ENCODE measurements around the gene MEP1A. TPM values are rescaled to one million over a fixed set of nuclear protein-coding genes. Genes with fewer than 3 reads are reported as not detected.

MEP1A gene
- total and polyA plus RNA-seq, 2 of the 13 experiments (the other 11 are each of a cell fraction or from before 2014, with no cell fraction given): 0.24 to 0.83 TPM

DNA sequence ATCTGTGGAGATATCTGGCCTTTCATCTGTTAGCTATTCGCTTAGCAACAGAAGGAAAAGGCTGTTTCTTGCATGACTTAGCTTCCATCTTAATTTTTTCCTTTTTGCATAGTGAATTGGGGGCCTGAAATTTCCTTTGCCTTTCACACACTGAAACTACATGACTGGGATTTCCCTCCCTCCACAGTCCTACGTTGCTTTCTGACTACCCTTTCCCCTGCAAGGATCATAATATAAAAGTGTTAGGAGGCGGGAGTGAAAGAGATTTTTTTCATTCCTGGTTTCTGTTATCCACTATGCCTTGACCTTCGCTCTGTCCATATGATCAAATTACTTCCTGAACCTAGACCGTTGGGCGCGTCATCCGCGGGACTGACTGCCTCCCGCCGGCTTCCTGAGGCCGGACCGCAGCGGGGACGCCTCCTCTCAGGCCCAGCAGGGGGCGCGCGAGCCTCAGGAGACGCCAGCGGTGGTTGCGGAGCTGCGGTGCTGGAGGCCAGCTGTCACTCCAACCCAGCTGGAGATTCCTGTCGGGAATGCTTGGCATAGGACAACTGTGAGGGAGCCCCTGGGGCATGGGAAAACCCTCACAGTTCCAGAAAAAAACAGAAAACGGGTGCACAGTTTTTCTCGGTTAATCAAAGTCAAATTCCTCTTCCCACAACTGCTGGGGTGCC, 55.6 kb downstream of the MEP1A start (continued):
- TF ChIP-seq SMARCE1 (IDR thresholded peaks at IDR 0.05; ENCODE audit: borderline replicate concordance): no peak
- TF ChIP-seq HMG20B (CRISPR knock-in tag; conservative IDR thresholded peaks at IDR 0.05): no peak
- TF ChIP-seq, protein P1, sequence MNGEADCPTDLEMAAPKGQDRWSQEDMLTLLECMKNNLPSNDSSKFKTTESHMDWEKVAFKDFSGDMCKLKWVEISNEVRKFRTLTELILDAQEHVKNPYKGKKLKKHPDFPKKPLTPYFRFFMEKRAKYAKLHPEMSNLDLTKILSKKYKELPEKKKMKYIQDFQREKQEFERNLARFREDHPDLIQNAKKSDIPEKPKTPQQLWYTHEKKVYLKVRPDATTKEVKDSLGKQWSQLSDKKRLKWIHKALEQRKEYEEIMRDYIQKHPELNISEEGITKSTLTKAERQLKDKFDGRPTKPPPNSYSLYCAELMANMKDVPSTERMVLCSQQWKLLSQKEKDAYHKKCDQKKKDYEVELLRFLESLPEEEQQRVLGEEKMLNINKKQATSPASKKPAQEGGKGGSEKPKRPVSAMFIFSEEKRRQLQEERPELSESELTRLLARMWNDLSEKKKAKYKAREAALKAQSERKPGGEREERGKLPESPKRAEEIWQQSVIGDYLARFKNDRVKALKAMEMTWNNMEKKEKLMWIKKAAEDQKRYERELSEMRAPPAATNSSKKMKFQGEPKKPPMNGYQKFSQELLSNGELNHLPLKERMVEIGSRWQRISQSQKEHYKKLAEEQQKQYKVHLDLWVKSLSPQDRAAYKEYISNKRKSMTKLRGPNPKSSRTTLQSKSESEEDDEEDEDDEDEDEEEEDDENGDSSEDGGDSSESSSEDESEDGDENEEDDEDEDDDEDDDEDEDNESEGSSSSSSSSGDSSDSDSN (CRISPR knock-in tag; IDR thresholded peaks at IDR 0.05): peak; percentile 65
- TF ChIP-seq, protein P2, sequence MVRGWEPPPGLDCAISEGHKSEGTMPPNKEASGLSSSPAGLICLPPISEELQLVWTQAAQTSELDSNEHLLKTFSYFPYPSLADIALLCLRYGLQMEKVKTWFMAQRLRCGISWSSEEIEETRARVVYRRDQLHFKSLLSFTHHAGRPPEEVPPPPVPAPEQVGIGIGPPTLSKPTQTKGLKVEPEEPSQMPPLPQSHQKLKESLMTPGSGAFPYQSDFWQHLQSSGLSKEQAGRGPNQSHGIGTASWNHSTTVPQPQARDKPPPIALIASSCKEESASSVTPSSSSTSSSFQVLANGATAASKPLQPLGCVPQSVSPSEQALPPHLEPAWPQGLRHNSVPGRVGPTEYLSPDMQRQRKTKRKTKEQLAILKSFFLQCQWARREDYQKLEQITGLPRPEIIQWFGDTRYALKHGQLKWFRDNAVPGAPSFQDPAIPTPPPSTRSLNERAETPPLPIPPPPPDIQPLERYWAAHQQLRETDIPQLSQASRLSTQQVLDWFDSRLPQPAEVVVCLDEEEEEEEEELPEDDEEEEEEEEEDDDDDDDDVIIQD (CRISPR knock-in tag; IDR thresholded peaks at IDR 0.05; ENCODE audit: low read depth): peak; percentile 66
- TF ChIP-seq SOX6 (IDR thresholded peaks at IDR 0.05): no peak
- TF ChIP-seq SOX6 (CRISPR knock-in tag; IDR thresholded peaks at IDR 0.05): no peak
- TF ChIP-seq TP53 (CRISPR knock-in tag; conservative IDR thresholded peaks at IDR 0.05): no peak
- no peak for TF ChIP-seq KDM1A (CRISPR knock-in tag; IDR thresholded peaks at IDR 0.05)
- TF ChIP-seq, protein P3, sequence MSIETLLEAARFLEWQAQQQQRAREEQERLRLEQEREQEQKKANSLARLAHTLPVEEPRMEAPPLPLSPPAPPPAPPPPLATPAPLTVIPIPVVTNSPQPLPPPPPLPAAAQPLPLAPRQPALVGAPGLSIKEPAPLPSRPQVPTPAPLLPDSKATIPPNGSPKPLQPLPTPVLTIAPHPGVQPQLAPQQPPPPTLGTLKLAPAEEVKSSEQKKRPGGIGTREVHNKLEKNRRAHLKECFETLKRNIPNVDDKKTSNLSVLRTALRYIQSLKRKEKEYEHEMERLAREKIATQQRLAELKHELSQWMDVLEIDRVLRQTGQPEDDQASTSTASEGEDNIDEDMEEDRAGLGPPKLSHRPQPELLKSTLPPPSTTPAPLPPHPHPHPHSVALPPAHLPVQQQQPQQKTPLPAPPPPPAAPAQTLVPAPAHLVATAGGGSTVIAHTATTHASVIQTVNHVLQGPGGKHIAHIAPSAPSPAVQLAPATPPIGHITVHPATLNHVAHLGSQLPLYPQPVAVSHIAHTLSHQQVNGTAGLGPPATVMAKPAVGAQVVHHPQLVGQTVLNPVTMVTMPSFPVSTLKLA (IDR thresholded peaks at IDR 0.05): no peak
- TF ChIP-seq ZNF782 (CRISPR knock-in tag; IDR thresholded peaks at IDR 0.05; ENCODE audit: borderline replicate concordance): peak; percentile 91; the same call in 1 of the 2 replicates
- TF ChIP-seq ZNF773 (CRISPR knock-in tag; IDR thresholded peaks at IDR 0.05; ENCODE audit: borderline replicate concordance): no peak
- TF ChIP-seq PHF20 (CRISPR knock-in tag; IDR thresholded peaks at IDR 0.05): no peak
- no peak for TF ChIP-seq ZNF251 (CRISPR knock-in tag; IDR thresholded peaks at IDR 0.05)
- peak; percentile 50; the same call in 1 of the 2 replicates for TF ChIP-seq MXD3 (CRISPR knock-in tag; IDR thresholded peaks at IDR 0.05)
- no peak for TF ChIP-seq NFIB (CRISPR knock-in tag; IDR thresholded peaks at IDR 0.05; ENCODE audit: borderline replicate concordance)
- peak; percentile 88 for TF ChIP-seq ZNF501 (CRISPR knock-in tag; IDR thresholded peaks at IDR 0.05)
- no peak for TF ChIP-seq BRCA1 (CRISPR knock-in tag; IDR thresholded peaks at IDR 0.05)
- no peak for TF ChIP-seq ADNP (CRISPR knock-in tag; IDR thresholded peaks at IDR 0.05)
- peak; percentile 81 for TF ChIP-seq POGK (CRISPR knock-in tag; conservative IDR thresholded peaks at IDR 0.05)
- TF ChIP-seq HDAC2 (CRISPR knock-in tag; IDR thresholded peaks at IDR 0.05): no peak; the same call in none of the 2 replicates
- no peak for TF ChIP-seq ZNF878 (CRISPR knock-in tag; IDR thresholded peaks at IDR 0.05)
- TF ChIP-seq HNRNPL (IDR thresholded peaks at IDR 0.05; ENCODE audit: low read depth, low read length): no peak
- TF ChIP-seq, protein P4, sequence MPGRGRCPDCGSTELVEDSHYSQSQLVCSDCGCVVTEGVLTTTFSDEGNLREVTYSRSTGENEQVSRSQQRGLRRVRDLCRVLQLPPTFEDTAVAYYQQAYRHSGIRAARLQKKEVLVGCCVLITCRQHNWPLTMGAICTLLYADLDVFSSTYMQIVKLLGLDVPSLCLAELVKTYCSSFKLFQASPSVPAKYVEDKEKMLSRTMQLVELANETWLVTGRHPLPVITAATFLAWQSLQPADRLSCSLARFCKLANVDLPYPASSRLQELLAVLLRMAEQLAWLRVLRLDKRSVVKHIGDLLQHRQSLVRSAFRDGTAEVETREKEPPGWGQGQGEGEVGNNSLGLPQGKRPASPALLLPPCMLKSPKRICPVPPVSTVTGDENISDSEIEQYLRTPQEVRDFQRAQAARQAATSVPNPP (CRISPR knock-in tag; IDR thresholded peaks at IDR 0.05): no peak

Data from HepG2 (cell line).